ENCODE results near the gene MCTS1. TPM values are rescaled to one million over a fixed set of nuclear protein-coding genes. Genes with fewer than 3 reads are reported as not detected.

Gene MCTS1
- total RNA-seq: 10 to 100 TPM; 66.3 to 71.0 TPM

DNA sequence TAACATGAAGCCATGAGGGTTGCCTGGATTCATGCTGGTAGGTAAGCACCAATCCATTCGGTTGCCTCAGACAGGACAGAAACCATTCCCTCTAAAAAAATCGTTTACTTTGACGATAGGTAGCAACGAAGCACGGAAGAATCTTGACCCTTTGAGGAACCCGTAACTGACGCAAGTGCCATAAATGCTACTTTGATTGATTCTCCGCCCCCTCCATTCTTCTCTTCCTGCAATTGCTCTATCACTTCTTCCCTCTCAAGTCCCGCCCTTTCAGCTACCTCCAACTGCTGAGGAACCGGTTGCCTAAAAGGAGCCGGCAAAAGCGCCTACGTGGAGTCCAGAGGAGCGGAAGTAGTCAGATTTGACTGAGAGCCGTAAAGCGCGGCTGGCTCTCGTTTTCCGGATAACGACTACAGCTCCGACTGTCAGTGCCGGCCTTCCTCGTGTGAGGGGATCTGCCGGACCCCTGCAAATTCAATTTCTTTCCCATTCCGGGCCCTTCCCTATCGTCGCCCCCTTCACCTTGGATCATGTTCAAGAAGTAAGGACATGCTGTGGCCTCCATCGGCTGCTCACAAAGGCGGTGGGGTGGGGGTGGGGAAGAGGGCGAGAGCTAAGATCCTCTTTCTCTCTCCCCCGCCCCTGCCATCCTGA lies at the start of gene MCTS1:
Gene MCTS1, plus strand, starts transcription at position 395 of the 654 bp plus-strand sequence. Its CDS starts 136 bp downstream, at position 531.
- H3K4me1 Mint-ChIP-seq (ENCODE audit: low read depth): no peaks in the 10 kb centered on the region
- intact Hi-C loops (cut with micrococcal nuclease): loop anchor here (2.0 kb wide), 1 partner anchor 43 kb away; the partner anchor contains the start of gene CUL4B
- DNase-seq (peak; percentile 88), ATAC-seq (peak; percentile 98)
- peak within 1 kb of the TSS; percentile 96 for H3K27ac Mint-ChIP-seq
- H3K27me3 Mint-ChIP-seq: no peaks in the 10 kb centered on the region
- H3K9me3 Mint-ChIP-seq: no peaks in the 10 kb centered on the region
- peak within 1 kb of the TSS; percentile 95 for H3K4me3 Mint-ChIP-seq
- H3K36me3 Mint-ChIP-seq (ENCODE audit: low read depth): peaks cover 6% of the 10 kb centered on the region
- TF ChIP-seq, protein P1, sequence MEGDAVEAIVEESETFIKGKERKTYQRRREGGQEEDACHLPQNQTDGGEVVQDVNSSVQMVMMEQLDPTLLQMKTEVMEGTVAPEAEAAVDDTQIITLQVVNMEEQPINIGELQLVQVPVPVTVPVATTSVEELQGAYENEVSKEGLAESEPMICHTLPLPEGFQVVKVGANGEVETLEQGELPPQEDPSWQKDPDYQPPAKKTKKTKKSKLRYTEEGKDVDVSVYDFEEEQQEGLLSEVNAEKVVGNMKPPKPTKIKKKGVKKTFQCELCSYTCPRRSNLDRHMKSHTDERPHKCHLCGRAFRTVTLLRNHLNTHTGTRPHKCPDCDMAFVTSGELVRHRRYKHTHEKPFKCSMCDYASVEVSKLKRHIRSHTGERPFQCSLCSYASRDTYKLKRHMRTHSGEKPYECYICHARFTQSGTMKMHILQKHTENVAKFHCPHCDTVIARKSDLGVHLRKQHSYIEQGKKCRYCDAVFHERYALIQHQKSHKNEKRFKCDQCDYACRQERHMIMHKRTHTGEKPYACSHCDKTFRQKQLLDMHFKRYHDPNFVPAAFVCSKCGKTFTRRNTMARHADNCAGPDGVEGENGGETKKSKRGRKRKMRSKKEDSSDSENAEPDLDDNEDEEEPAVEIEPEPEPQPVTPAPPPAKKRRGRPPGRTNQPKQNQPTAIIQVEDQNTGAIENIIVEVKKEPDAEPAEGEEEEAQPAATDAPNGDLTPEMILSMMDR (IDR thresholded peaks at IDR 0.05): no peak
- POLR2A ChIA-PET: interaction anchor here (0.6 to 1.3 kb wide), 8 partner anchors 14 to 341 kb away, joined by 3 to 9 read pairs (median 3); partner anchors contain the start of gene CUL4B
- CTCF ChIA-PET: interaction anchor here (1.3 kb wide), 1 partner anchor 118 kb away, joined by 4 read pairs; no protein-coding TSS in a partner anchor

- Mint-ChIP-seq H3K36me3 (ENCODE audit: low read depth) (peaks cover 11% of the 10 kb centered on the region), H3K27me3 (no peaks in the 10 kb centered on the region), H3K9me3 (no peaks in the 10 kb centered on the region), H3K27ac (no peak overlapping the region), H3K4me1 (ENCODE audit: low read depth) (peaks cover 24% of the 10 kb centered on the region), H3K4me3 (no peak overlapping the region)
- ATAC-seq (no peak), DNase-seq (no peak)
- intact Hi-C loops (cut with micrococcal nuclease): no loop called here
- ChIA-PET POLR2A (no interaction called here), CTCF (interaction anchor here (1.1 kb wide), 1 partner anchor 68 kb away, joined by 3 read pairs; no protein-coding TSS in a partner anchor)
- TF ChIP-seq, protein P1 (IDR thresholded peaks at IDR 0.05): no peak
Observed at GRCh38 chrX:120556251-120556650, 47.6 kb upstream of the MCTS1 start.

DNA sequence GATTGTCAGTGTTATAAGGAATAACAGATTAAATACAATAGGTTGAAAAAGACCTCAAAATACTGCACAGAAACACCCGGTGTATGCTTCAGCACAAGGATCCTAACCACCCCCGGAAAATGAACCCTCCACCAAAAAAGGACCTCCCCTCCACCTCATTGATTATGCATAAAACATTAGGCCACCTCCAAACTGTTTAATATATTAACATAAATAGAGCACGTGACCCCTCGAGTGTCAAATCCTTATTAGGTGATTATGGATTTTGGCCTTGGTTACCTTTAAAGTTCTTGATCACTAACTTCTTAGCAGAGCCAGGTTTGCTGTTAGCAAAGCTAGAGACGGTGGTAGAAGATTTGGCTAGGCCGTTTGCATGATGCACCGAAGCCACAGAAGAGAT lies 44.1 kb upstream of the MCTS1 start:
- peaks cover 23% of the 10 kb centered on the region for H3K4me1 Mint-ChIP-seq (ENCODE audit: low read depth)
- ATAC-seq: no peak
- ChIA-PET POLR2A (interaction anchor here (1.0 to 1.2 kb wide), 2 partner anchors 9 to 41 kb away, joined by 3 read pairs; no protein-coding TSS in a partner anchor), CTCF (interaction anchor here (1.9 kb wide), 1 partner anchor 45 kb away, joined by 5 read pairs; no protein-coding TSS in a partner anchor)
- intact Hi-C loops (cut with micrococcal nuclease): loop anchor here (2.0 to 5.0 kb wide), 2 partner anchors 43 to 63 kb away; no protein-coding TSS in a partner anchor
- TF ChIP-seq, protein P1 (IDR thresholded peaks at IDR 0.05): no peak
- H3K27me3 Mint-ChIP-seq: no peaks in the 10 kb centered on the region
- peak overlapping the region; percentile 98 for H3K4me3 Mint-ChIP-seq
- peaks cover 11% of the 10 kb centered on the region for H3K36me3 Mint-ChIP-seq (ENCODE audit: low read depth)
- peak overlapping the region; percentile 98 for H3K27ac Mint-ChIP-seq
- DNase-seq: no peak
- H3K9me3 Mint-ChIP-seq: no peaks in the 10 kb centered on the region

GRCh38 chrX:120560405-120560841 lies 43.5 kb upstream of the MCTS1 start:
- TF ChIP-seq, protein P1 (IDR thresholded peaks at IDR 0.05): no peak
- POLR2A ChIA-PET: interaction anchor here (1.0 to 2.0 kb wide), 4 partner anchors 10 to 44 kb away, joined by 3 to 9 read pairs (median 4); partner anchors contain the start of gene MCTS1
- Mint-ChIP-seq H3K4me1 (ENCODE audit: low read depth) (peaks cover 21% of the 10 kb centered on the region), H3K27ac (peak overlapping the region; percentile 98), H3K9me3 (no peaks in the 10 kb centered on the region), H3K4me3 (peak overlapping the region; percentile 98), H3K36me3 (ENCODE audit: low read depth) (peaks cover 11% of the 10 kb centered on the region), H3K27me3 (no peaks in the 10 kb centered on the region)
- CTCF ChIA-PET: interaction anchor here (1.9 kb wide), 1 partner anchor 46 kb away, joined by 5 read pairs; no protein-coding TSS in a partner anchor
- peak; percentile 34 for ATAC-seq
- peak; percentile 61 for DNase-seq
- intact Hi-C loops (cut with micrococcal nuclease): loop anchor here (2.0 to 5.0 kb wide), 2 partner anchors 42 to 63 kb away; no protein-coding TSS in a partner anchor

All from activated CD8-positive, alpha-beta T cell treated with anti-CD3 and anti-CD28 coated beads for 36 hours (primary cell).